HuH-7.5 (cell line): ENCODE measurements around the gene ABCA4.

Source experiments
- DNase-seq: peaks from one replicate; pipeline ENCODE4 v3.0.0; 2011; ENCODE audit warnings: low spot score

ABCA4 gene

GRCh38 chr1:94050675-94051074, 70.3 kb downstream of the ABCA4 start:
- no peak for DNase-seq

GRCh38 chr1:94050254-94050653, 70.7 kb downstream of the ABCA4 start:
- DNase-seq, result no peak

- no peak for DNase-seq
These were observed 71.2 kb downstream of the ABCA4 start for GRCh38 chr1:94049791-94050190.

GRCh38 chr1:94048413-94049164, 72.4 kb downstream of the ABCA4 start:
- no peak for DNase-seq

GRCh38 chr1:94047949-94048348, 73.0 kb downstream of the ABCA4 start:
- no peak for DNase-seq

- DNase-seq, result peak; percentile 48
These were observed 75.4 kb downstream of the ABCA4 start for GRCh38 chr1:94045465-94046056.

- DNase-seq, result no peak
These were observed 76.1 kb downstream of the ABCA4 start for GRCh38 chr1:94044891-94045290.

- DNase-seq, result no peak
These were observed 76.6 kb downstream of the ABCA4 start for GRCh38 chr1:94044290-94044790.

GRCh38 chr1:94043738-94044289, 77.1 kb downstream of the ABCA4 start:
- no peak for DNase-seq

- no peak for DNase-seq
These were observed 78.6 kb downstream of the ABCA4 start for GRCh38 chr1:94042388-94042787.

- no peak for DNase-seq
These were observed 80.9 kb downstream of the ABCA4 start for GRCh38 chr1:94039871-94040569.

- DNase-seq, result peak; percentile 59
These were observed 81.5 kb downstream of the ABCA4 start for GRCh38 chr1:94039514-94039870.

GRCh38 chr1:94038511-94038910, 82.4 kb downstream of the ABCA4 start:
- DNase-seq, result no peak

GRCh38 chr1:94037392-94038229, 83.3 kb downstream of the ABCA4 start:
- DNase-seq, result no peak

- no peak for DNase-seq
These were observed 84.2 kb downstream of the ABCA4 start for GRCh38 chr1:94036730-94037129.

- no peak for DNase-seq
These were observed 87.1 kb downstream of the ABCA4 start for GRCh38 chr1:94033849-94034248.

- no peak for DNase-seq
These were observed 88.3 kb downstream of the ABCA4 start for GRCh38 chr1:94032637-94033036.

- no peak for DNase-seq
These were observed 89.4 kb downstream of the ABCA4 start for GRCh38 chr1:94031591-94031990.

- DNase-seq, result no peak
These were observed 89.8 kb downstream of the ABCA4 start for GRCh38 chr1:94031154-94031553.

GRCh38 chr1:94029130-94029993, 91.6 kb downstream of the ABCA4 start:
- DNase-seq, result no peak
